Stimulated activated CD8-positive, alpha-beta memory T cell treated with anti-CD3 and anti-CD28 coated beads, Interleukin-4, amount 100 ng/mL, for 48 hours (primary cell): ENCODE data around the gene KRTAP5-6.
A peak's percentile ranks its signal among the peaks of the same experiment; 100 is the strongest.
"Not testable (repeated sequence)": the region's sequence is repeated elsewhere in the genome, so short reads cannot be mapped to it uniquely, and the experiment has no call there.

Source experiments
- DNase-seq: peaks from one replicate; pipeline ENCODE4 v3.0.0-alpha.2; 2020

The KRTAP5-6 gene

GRCh38 chr11:1683904-1684572 is 13.0 kb upstream of the KRTAP5-6 start:
- DNase-seq, result not testable (repeated sequence)

- not testable (repeated sequence) for DNase-seq
Observed at GRCh38 chr11:1684886-1685874, 11.8 kb upstream of the KRTAP5-6 start.

GRCh38 chr11:1686220-1686619 is 10.8 kb upstream of the KRTAP5-6 start:
- not testable (repeated sequence) for DNase-seq

GRCh38 chr11:1688336-1688947 is 8.6 kb upstream of the KRTAP5-6 start:
- not testable (repeated sequence) for DNase-seq

GRCh38 chr11:1689250-1690166 is 7.5 kb upstream of the KRTAP5-6 start:
- not testable (repeated sequence) for DNase-seq

- no peak for DNase-seq
Observed at GRCh38 chr11:1690167-1691025, 6.6 kb upstream of the KRTAP5-6 start.

GRCh38 chr11:1691026-1691877 is 5.7 kb upstream of the KRTAP5-6 start:
- DNase-seq, result no peak

- no peak for DNase-seq
Observed at GRCh38 chr11:1691878-1692707, 4.9 kb upstream of the KRTAP5-6 start.

- no peak for DNase-seq
Observed at GRCh38 chr11:1692708-1693326, 4.2 kb upstream of the KRTAP5-6 start.

GRCh38 chr11:1693327-1694063 is 3.5 kb upstream of the KRTAP5-6 start:
- peak; percentile 89 for DNase-seq

GRCh38 chr11:1694064-1694845 is 2.7 kb upstream of the KRTAP5-6 start:
- peak; percentile 93 for DNase-seq

- DNase-seq, result no peak
Observed at GRCh38 chr11:1694846-1695547, 2.0 kb upstream of the KRTAP5-6 start.

GRCh38 chr11:1695548-1696108 is 1.4 kb upstream of the KRTAP5-6 start:
- DNase-seq, result no peak

- no peak for DNase-seq
Observed at GRCh38 chr11:1699771-1700170, 2.8 kb downstream of the KRTAP5-6 start.

GRCh38 chr11:1701091-1701807 is 4.3 kb downstream of the KRTAP5-6 start:
- DNase-seq, result peak; percentile 45

GRCh38 chr11:1702506-1702905 is 5.5 kb downstream of the KRTAP5-6 start:
- DNase-seq, result no peak
